GM19467 (cell line): ENCODE data around the gene KITLG.
"Not testable (repeated sequence)": the region's sequence is repeated elsewhere in the genome, so short reads cannot be mapped to it uniquely, and the experiment has no call there.

ENCODE experiments used
- ATAC-seq: cut with Tn5 transposase; IDR thresholded peaks from one replicate; pipeline ENCODE4 v1.9.1; 2021; ENCODE audit warnings: mild to moderate bottlenecking, moderate library complexity; ENCODE audit not compliant: unreplicated experiment

KITLG gene

DNA sequence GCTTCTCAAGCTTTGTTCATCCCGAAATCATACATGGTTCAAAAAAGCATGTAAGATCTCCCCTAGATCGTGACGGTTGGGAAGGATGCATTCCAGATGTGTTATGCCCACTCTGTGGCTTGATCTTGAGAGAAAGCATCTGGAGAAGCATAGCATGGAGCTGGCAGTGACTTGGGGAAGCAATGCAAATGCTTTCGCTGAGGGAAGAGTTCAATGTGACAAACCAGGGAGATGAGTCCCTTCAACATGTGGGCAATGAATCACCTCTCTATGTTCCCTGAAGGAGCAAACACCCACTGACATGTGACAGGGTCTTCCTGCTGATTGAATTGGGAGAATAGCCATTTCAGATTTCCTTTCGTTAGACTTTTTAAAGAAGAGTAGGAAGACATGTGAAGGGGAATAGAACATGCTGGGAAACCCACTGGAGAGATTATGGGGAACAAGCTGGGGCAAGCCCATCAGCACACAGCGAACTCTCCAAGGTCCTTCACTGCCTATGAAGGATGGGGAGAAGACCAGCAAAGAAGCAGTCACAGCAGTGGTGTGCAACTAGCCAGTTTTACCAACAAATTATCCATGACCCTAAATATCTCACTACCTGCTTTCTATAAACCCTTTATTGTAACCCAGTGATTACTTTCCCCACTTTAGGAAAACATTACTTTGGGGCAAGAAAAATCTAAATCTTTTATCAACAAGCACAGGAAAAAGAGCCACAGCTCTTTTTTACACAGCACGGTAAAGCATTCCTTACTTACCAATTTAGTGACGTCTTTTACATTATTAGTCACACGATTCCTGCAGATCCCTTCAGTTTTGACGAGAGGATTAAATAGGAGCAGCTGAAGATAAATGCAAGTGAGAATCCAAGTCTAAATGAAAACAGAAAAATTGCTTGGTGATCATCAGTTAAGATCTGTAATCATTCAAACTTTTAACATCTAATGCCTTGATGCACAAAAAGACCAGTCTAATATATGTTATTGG, 35.0 kb downstream of the KITLG start:
- no peak for ATAC-seq

- no peak for ATAC-seq
Measured at GRCh38 chr12:88539893-88540292, 40.4 kb downstream of the KITLG start.

DNA sequence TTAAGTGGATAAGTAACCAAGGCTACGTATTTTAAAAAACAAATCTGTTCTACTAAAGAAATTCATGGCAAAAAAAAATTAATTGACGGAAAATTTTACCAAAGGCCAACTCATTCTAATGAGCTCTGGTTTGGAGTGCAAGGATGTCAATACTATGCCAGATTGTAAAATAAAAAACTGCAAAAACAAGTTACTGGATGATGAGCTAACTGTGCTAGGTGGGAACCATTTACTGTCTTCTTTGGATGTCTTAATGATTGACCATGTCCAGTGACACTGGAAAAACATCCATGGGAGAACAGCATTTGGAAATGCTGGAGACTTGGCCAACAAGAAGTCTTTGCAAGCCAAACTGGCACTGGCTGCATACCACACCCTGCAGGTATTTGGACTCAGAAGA, 41.6 kb downstream of the KITLG start:
- ATAC-seq: no peak

DNA sequence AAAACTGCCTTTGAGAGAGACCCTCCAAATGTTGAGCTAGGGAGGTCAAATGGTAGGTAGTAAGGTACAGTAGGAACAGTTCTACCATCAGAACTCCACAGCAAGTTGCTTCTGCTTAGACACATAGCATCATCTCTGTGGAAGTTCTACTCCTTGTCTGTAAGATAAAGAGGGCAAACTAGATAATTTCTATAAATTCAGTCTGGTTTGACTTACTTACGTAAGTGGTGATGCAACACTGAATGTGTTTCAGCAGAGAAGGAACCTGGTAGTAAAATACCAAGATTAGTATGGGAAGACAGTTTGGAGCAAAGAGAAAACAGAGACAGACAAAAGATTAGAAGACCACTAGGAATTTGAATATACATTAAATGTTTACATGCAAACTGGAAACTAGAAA, 42.0 kb downstream of the KITLG start:
- no peak for ATAC-seq

DNA sequence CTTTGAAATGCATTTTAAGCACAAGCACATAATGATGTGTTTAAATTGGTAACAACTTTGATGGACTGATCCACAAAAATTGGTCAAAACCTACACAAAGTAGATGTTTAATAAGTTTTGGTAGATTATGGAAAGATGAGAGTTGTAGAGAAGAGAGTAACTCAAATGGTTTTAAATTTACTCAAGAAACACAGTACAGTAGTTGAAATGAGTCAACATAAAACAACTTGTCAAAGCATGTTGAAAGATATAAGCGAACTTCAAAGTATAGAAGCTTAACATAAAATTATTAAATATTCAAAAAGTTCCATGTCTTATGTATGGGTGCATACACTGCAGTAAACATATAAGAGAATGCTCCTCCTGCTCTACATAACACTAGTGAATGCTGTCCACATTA, 49.4 kb downstream of the KITLG start:
- no peak for ATAC-seq

- ATAC-seq: no peak
Measured at GRCh38 chr12:88529531-88530488, 50.5 kb downstream of the KITLG start.

- ATAC-seq: no peak
Measured at GRCh38 chr12:88522961-88523360, 57.3 kb downstream of the KITLG start.

GRCh38 chr12:88520436-88520820, 59.8 kb downstream of the KITLG start:
- no peak for ATAC-seq

DNA sequence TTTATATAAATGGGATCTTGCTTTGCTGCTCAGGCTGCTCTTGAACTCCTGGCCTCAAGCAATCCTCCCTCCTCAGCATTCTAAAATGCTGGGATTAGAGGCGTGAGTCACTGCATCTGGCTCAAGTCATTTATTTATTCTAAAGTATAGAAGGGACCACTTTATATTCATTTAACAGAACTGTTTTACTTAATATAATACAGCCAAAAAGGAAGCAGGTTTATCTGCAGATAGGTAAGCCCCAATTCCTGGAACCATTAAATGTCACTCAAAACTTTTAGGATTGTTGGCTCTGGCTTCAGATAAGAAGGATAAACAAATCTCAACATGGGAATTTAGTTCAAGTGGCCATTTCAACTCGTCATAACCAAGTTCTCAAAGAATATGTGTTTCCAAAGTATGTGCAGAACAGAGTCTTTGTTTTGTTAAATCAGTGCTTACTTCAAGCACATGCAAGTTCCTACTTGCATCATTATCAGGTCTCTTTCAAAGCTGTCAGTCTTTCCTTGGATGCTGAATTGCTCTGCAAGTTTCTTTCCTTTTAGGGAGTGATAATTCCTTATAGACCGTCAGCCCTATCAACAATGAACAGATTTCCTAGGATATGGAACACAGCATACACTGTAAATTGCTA, 60.4 kb downstream of the KITLG start:
- ATAC-seq: no peak

- no peak for ATAC-seq
Measured at GRCh38 chr12:88518863-88519403, 61.3 kb downstream of the KITLG start.

- no peak for ATAC-seq
Measured at GRCh38 chr12:88516811-88517210, 63.5 kb downstream of the KITLG start.

- no peak for ATAC-seq
Measured at GRCh38 chr12:88510843-88511242, 69.4 kb downstream of the KITLG start.

GRCh38 chr12:88509851-88510250, 70.4 kb downstream of the KITLG start:
- no peak for ATAC-seq

- ATAC-seq: no peak
Measured at GRCh38 chr12:88509347-88509746, 70.9 kb downstream of the KITLG start.

GRCh38 chr12:88507851-88508250, 72.4 kb downstream of the KITLG start:
- not testable (repeated sequence) for ATAC-seq

GRCh38 chr12:88507270-88507669, 73.0 kb downstream of the KITLG start:
- ATAC-seq: no peak

DNA sequence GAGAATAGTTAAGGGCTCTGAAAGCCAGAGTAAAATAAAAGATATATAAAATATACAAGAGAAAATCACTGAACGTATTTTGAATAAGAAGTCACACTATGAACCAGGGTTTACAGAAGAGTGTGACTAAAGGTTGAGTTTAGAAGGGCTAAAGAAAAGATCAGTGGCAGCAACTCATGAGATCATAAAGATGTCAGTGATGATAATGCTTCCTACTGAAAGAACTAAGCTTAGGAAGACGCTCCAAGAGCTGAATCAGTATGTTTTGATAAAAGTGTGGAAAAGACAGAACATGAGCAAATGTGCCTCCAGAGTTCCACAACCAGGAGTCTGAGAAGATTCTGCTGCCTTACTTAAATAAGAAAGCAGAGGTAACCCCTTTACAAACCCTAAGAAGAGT, 74.6 kb downstream of the KITLG start:
- no peak for ATAC-seq

DNA sequence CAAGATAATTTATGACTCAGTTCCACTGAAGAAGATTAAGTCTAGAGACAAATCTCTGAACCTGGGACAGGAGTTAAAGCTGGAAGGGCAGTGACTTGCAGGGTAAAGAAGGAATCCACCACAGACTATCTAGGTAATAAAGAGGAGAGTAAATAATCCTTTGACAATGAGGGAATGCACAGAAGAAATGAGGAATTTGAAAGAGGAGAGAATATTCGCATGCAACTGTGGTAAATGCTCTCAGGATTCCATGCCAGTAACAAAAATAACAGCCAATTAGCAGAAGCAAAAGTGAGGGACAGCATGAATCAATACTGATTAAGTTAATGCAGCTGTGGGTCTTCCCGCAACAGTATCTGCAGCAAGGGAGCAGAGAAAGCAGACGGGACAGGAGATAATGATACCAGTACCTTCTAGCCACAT, 77.0 kb downstream of the KITLG start:
- no peak for ATAC-seq

DNA sequence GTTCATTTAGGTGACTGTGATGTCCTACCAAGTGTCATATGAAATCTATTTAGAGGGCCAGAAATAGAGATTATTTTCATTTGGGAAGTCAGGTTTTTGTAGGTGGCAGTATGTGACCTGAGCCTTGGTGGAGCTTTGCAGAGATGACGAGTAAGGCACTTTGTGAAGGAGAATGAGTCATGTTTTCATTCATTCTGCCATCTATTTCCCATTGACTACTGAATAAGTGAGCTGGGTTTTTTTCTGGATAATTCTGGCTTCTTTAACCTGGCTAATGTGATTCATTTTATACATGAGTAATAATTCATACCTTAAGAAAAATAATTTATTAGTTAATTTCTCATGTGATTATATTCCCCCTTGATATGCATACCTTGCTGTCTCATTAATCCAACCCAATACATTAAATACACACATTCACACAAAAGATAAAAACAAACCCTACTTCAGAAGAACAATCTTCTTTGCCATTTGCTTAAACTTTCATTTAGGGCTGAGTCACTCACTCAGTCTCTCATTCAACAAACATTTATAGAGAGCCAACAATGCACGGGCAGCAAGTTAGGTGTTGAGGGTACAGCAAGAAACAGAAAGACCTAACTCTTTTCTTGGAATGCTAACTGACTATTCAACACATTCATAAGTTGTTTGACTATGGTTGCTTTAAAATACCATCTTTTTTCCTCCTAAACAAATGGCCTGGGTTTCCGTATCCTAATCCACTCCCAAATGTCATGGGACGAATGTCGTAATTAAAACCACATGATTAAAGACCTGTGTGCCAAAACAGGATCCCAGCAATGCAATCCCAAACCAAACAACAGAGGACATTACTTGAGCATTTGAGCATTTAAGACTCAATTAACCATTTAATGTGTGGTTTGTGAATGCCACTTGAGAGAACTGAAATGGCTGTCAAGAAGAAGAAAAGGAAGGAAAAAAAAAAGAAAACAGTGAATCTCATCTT, 78.0 kb downstream of the KITLG start:
- ATAC-seq: no peak
